ENCODE data around the gene RNU11.

- no peak for TF ChIP-seq POLR2A (IDR thresholded peaks at IDR 0.05; ENCODE audit: low read length)
- no peak for TF ChIP-seq GATA1 (IDR thresholded peaks at IDR 0.05; ENCODE audit: low read depth, low read length)
Measured at GRCh38 chr1:28671254-28671780, 22.9 kb downstream of the RNU11 start.

All from erythroblast (primary cell).